Measurements from ENCODE around the gene UBXN6. TPM values are rescaled to one million over a fixed set of nuclear protein-coding genes. Genes with fewer than 3 reads are reported as not detected.

UBXN6 gene
- total RNA-seq, 1 donor from 2014 or later = 63.6 TPM

DNA sequence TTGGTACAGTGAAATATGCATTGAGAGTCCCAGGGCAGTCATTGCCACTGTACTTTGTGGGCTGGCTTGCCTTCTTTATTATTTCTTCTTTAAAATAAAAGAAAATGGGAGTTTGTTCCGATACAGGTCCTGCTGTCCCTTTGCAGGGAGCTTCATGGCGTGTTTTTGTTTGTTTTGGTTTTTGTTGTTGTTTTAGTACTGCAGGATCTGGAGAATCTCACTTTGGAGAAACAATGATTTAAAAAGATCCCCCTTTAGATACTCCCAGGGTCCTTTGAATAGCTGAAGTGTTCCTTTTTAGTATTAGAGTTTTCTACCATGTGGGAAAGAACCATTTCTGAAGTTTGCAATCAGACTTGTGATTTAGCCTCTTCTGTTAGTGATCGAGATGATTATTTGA lies 44.0 kb downstream of the UBXN6 start:
- no peaks in the 10 kb centered on the region for H3K9me3 ChIP-seq (ENCODE audit: insufficient read depth, low read depth, low read length)
- Mint-ChIP-seq H3K4me3 (ENCODE audit: unreplicated experiment) (no peak overlapping the region), H3K27ac (ENCODE audit: unreplicated experiment) (no peak overlapping the region), H3K4me1 (ENCODE audit: low read depth, unreplicated experiment) (peaks cover 16% of the 10 kb centered on the region), H3K27me3 (ENCODE audit: low read depth, unreplicated experiment) (no peaks in the 10 kb centered on the region), H3K36me3 (ENCODE audit: low read depth, unreplicated experiment) (peaks cover 9% of the 10 kb centered on the region), H3K9me3 (ENCODE audit: unreplicated experiment) (peaks cover 2% of the 10 kb centered on the region)
- H4K20me1 ChIP-seq (ENCODE audit: insufficient read depth, low read length) = peaks cover 9% of the 10 kb centered on the region
- H3K36me3 ChIP-seq (ENCODE audit: insufficient read depth, low read length) = peaks cover 20% of the 10 kb centered on the region
- FAIRE-seq = no peak
- DNase-seq (ENCODE audit: low read depth) = no peak
- TF ChIP-seq, protein P1, sequence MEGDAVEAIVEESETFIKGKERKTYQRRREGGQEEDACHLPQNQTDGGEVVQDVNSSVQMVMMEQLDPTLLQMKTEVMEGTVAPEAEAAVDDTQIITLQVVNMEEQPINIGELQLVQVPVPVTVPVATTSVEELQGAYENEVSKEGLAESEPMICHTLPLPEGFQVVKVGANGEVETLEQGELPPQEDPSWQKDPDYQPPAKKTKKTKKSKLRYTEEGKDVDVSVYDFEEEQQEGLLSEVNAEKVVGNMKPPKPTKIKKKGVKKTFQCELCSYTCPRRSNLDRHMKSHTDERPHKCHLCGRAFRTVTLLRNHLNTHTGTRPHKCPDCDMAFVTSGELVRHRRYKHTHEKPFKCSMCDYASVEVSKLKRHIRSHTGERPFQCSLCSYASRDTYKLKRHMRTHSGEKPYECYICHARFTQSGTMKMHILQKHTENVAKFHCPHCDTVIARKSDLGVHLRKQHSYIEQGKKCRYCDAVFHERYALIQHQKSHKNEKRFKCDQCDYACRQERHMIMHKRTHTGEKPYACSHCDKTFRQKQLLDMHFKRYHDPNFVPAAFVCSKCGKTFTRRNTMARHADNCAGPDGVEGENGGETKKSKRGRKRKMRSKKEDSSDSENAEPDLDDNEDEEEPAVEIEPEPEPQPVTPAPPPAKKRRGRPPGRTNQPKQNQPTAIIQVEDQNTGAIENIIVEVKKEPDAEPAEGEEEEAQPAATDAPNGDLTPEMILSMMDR (IDR thresholded peaks at IDR 0.05; ENCODE audit: insufficient read depth, low read depth, low read length) = no peak
- no peak for TF ChIP-seq EZH2 (IDR thresholded peaks at IDR 0.05; ENCODE audit: insufficient read depth, low read length)
- H3K27me3 ChIP-seq (ENCODE audit: insufficient read depth, low read length) = no peaks in the 10 kb centered on the region
- H3K9ac ChIP-seq (ENCODE audit: low read length) = no peak overlapping the region
- H3K79me2 ChIP-seq (ENCODE audit: insufficient read depth, low read length) = peaks cover 51% of the 10 kb centered on the region
- peaks cover 8% of the 10 kb centered on the region for H3K4me1 ChIP-seq (ENCODE audit: insufficient read depth, low read length)
- no peak overlapping the region for H3K4me3 ChIP-seq (ENCODE audit: insufficient read depth, low read depth, low read length)
- no peak overlapping the region for H2AFZ ChIP-seq (ENCODE audit: low read depth, low read length)
- H3K27ac ChIP-seq (ENCODE audit: low read depth, low read length) = no peak overlapping the region
- no peak overlapping the region for H3K4me2 ChIP-seq (ENCODE audit: low read length)

DNA sequence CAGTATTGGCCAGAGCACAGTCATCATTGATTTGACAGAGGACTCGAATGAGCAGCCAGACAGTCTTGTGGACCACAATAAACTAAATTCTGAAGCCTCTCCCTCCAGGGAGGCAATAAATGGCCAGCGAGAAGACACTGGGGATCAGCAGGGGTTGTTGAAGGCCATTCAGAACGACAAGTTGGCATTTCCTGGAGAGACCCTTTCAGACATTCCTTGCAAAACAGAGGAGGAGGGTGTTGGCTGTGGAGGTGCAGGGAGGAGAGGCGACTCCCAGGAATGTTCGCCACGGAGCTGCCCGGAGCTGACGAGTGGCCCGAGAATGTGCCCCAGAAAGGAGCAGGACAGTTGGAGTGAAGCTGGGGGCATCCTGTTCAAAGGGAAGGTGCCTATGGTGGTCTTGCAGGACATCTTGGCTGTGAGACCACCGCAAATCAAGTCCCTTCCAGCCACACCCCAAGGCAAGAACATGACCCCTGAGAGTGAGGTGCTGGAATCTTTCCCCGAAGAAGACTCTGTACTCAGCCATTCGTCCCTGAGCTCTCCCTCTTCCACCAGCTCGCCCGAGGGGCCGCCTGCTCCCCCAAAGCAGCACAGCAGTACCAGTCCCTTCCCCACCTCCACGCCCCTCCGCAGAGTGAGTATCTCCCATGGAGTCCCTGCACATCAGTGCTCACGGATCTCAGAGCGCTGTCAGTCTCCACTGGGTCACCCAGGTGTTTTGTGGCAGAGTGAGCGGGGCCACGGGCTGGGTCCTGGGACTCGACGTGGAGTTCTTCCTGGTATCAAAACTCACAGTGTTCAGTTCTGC lies 48.3 kb downstream of the UBXN6 start:
- peaks cover 7% of the 10 kb centered on the region for H3K36me3 Mint-ChIP-seq (ENCODE audit: low read depth, unreplicated experiment)
- no peak overlapping the region for H3K27ac ChIP-seq (ENCODE audit: low read depth, low read length)
- no peak for FAIRE-seq

More for the DNA sequence above, 48.3 kb downstream of the UBXN6 start:
- peaks cover 11% of the 10 kb centered on the region for H4K20me1 ChIP-seq (ENCODE audit: insufficient read depth, low read length)
- no peak overlapping the region for H3K9ac ChIP-seq (ENCODE audit: low read length)
- TF ChIP-seq, protein P1 (IDR thresholded peaks at IDR 0.05; ENCODE audit: insufficient read depth, low read depth, low read length) = no peak
- TF ChIP-seq EZH2 (IDR thresholded peaks at IDR 0.05; ENCODE audit: insufficient read depth, low read length) = no peak
- no peaks in the 10 kb centered on the region for H3K9me3 ChIP-seq (ENCODE audit: insufficient read depth, low read depth, low read length)
- peaks cover 20% of the 10 kb centered on the region for H3K36me3 ChIP-seq (ENCODE audit: insufficient read depth, low read length)
- no peak for DNase-seq (ENCODE audit: low read depth)
- H3K4me3 ChIP-seq (ENCODE audit: insufficient read depth, low read depth, low read length) = no peak overlapping the region
- no peaks in the 10 kb centered on the region for H3K27me3 ChIP-seq (ENCODE audit: insufficient read depth, low read length)
- no peak overlapping the region for H3K4me2 ChIP-seq (ENCODE audit: low read length)
- no peaks in the 10 kb centered on the region for H3K4me1 ChIP-seq (ENCODE audit: insufficient read depth, low read length)
- H3K4me1 Mint-ChIP-seq (ENCODE audit: low read depth, unreplicated experiment) = peaks cover 10% of the 10 kb centered on the region
- peaks cover 2% of the 10 kb centered on the region for H3K9me3 Mint-ChIP-seq (ENCODE audit: unreplicated experiment)
- peak overlapping the region; percentile 37 for H3K4me3 Mint-ChIP-seq (ENCODE audit: unreplicated experiment)
- peak overlapping the region; percentile 20 for H3K27ac Mint-ChIP-seq (ENCODE audit: unreplicated experiment)
- no peaks in the 10 kb centered on the region for H3K27me3 Mint-ChIP-seq (ENCODE audit: low read depth, unreplicated experiment)
- H2AFZ ChIP-seq (ENCODE audit: low read depth, low read length) = no peak overlapping the region
- H3K79me2 ChIP-seq (ENCODE audit: insufficient read depth, low read length) = peaks cover 59% of the 10 kb centered on the region
